HG02970 (cell line): ENCODE data around the gene SERPINF2.
"Not testable (repeated sequence)": the region's sequence is repeated elsewhere in the genome, so short reads cannot be mapped to it uniquely, and the experiment has no call there.

Experiments
- ATAC-seq: cut with Tn5 transposase; IDR thresholded peaks from one replicate; pipeline ENCODE4 v1.9.1; 2021; ENCODE audit warnings: mild to moderate bottlenecking, moderate library complexity, moderate number of reproducible peaks; ENCODE audit not compliant: unreplicated experiment, low FRiP score

The SERPINF2 gene

DNA sequence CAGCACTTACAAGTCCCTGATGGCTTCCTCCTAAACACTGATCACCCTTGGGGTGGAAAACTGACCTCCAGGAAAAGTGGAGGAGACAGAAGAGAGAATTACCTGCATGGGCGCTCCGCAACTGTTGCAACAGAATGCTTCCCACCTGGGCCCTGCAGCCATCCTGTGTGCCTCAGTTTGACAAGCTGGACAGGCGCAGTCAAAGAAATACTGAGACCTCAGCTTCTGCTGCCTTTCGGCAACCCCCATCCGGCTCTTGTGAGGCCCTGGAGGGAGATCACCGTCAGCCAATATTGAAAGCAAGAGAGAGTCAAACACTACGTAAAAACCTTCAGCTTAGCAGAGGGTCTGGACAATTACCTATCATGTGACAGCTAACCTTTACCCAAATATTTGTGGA, 44.0 kb downstream of the SERPINF2 start:
- ATAC-seq = no peak

DNA sequence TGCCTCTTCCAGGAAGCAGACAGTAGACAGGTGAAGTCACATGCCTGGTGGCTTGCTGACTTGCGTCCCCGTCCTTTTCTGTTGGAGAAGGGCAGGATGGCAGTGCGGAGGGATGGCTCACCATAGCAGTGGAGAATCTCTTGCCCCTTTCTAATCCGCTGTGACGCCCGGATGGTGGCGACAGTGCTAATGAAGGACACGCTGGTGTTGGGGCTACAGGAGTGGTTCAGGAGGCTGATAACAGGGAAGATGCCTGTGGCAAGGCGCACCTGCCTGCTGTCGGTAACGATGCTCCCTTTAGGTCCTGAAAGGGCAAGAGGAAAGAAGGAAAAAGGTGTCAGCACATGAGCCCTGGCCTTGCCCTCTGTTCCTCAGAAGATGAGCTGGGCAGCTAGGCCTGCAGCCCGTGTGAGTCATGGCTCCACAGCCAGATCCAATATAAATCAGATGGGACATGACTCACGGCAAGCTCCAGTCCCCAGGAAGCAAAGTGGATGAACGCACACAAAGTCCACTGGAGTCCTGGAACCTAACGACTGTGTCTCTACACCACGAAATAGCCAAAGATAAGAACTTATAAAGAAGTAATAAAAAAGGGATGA, 44.7 kb downstream of the SERPINF2 start:
- ATAC-seq = no peak

DNA sequence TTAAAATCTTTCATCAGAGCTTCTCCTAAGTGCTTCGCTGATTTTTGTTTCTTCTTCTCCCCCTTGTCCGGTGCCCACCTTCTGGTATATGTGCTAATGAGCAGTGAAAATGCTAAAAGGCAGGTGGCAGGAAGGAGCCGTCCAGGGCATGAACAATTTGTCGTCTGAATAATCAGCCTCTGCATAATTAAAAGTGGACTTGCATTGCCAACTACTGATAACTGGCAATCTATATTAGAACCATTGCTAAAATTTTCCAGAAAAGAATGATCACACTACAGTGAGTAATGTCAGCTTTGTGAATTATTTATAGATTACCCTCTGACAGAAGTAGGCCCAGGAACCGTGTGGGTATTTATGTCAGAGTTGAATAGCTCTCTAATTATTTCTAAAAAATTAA, 47.3 kb downstream of the SERPINF2 start:
- no peak for ATAC-seq

DNA sequence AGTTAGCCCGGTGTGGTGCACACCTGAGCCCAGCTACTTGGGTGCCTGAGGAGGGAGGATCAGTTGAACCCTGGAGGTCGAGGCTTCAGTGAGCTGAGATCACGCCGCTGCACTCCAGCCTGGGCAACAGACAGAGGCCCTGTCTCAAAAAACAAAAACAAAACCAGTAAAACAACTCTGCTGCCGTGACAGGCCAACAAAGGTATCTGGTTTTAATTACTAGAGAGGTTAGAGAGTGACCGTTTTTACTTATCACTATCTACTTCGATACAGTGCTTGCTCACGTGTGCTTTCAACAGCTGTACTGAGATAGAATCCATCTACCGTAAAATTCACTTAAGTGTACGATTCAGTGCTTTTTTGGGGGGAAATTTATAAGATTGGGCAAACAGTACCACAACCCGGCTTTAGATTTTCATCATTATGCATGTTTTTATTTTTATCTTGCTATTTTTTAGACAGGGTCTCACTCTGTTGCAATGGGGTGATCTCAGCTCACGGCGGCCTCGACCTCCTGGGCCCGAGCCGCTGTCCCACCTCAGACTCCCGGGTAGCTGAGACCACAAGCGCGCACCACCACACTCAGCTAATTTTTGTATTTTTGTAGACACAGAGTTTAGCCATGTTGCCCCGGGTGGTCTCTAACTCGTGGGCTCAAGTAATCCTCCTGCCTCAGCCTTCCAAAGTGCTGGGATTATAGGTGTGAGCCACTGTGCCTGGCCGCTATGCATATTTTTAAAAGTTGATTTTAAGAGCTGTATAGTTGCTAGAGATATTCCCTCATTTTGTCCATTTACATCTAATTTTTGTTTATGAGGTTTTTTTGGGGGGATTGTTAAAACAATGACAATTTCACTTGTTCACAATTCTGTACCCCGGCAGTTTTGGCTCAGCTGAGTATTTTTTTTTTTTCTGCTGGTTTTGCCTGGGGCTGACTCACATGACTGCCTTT, 50.1 kb downstream of the SERPINF2 start:
- ATAC-seq = no peak

GRCh38 chr17:1793447-1793806, 50.8 kb downstream of the SERPINF2 start:
- ATAC-seq = no peak

DNA sequence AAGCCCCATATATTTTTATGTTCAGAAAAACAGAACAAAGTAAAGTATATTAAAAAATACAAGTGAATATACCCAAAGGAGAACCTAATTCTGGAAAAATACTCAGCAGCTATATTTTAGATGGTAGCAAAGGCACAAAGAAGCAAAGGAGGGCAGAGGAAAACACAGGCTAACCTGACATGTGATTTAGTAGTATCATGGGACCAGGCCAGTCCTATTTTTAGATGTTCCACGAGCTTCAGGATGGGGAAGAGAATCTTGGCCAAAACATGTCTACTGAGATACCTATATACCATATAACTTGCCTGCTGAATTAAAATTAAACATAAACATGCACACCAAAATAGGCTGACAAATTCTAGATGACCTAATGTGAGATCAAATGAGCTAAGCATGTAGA, 54.1 kb downstream of the SERPINF2 start:
- ATAC-seq = no peak

GRCh38 chr17:1797323-1797722, 54.7 kb downstream of the SERPINF2 start:
- no peak for ATAC-seq

- not testable (repeated sequence) for ATAC-seq
These were observed 55.2 kb downstream of the SERPINF2 start for GRCh38 chr17:1797846-1798245.

GRCh38 chr17:1800240-1800639, 57.6 kb downstream of the SERPINF2 start:
- ATAC-seq = no peak

- ATAC-seq = no peak
These were observed 58.0 kb downstream of the SERPINF2 start for GRCh38 chr17:1800712-1801111.

- no peak for ATAC-seq
These were observed 59.8 kb downstream of the SERPINF2 start for GRCh38 chr17:1802429-1802828.

DNA sequence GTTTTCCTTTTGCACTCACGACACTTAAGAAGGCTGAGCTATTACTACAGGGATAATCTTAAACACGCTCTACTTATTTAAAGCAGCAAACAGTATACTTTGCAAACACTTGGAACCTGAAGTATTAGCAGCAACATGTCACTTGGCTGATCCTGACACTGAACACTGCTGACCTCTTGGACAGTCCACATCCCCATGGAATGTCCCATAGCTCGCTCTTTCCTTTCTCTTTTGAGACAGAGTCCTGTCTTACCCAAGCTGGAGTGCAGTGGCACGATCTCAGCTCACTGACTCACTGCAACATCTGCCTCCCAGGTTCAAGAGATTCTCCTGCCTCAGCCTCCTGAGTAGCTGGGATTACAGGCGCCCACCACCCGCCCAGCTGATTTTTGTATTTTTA, 60.6 kb downstream of the SERPINF2 start:
- ATAC-seq = no peak
